ENCODE data around the gene SCFD1.

- TF ChIP-seq GATA3 (IDR thresholded peaks at IDR 0.05; ENCODE audit: low read depth, low read length) (no peak), GATA2 (IDR thresholded peaks at IDR 0.05; ENCODE audit: low read depth, low read length) (no peak)
Observed at GRCh38 chr14:30770376-30770775, 148.3 kb downstream of the SCFD1 start.

Data from SH-SY5Y (cell line).